Measurements from ENCODE around the gene MARCKS.

- TF ChIP-seq CTCF (optimal IDR thresholded peaks at IDR 0.05 in 1 of 3, IDR thresholded peaks at IDR 0.05 in 1 of 3, conservative IDR thresholded peaks at IDR 0.05 in 1 of 3; ENCODE audit: extremely low read depth in 1 of 3, insufficient read depth in 2 of 3, low read length in 3 of 3) (no peak), EZH2 (IDR thresholded peaks at IDR 0.05; ENCODE audit: low read length) (no peak)
Measured at GRCh38 chr6:113823916-113824315, 33.2 kb upstream of the MARCKS start.

Data from keratinocyte (primary cell).